Mesodermal cell (in vitro differentiated cells): ENCODE results near the gene BANP.
"Not testable (repeated sequence)": the region's sequence is repeated elsewhere in the genome, so short reads cannot be mapped to it uniquely, and the experiment has no call there.

Source experiments
- H3K27ac ChIP-seq: 2 replicates; pipeline ENCODE4 v1.7.0; 2013; ENCODE audit warnings: mild to moderate bottlenecking, low read depth, low read length, moderate library complexity; ENCODE audit not compliant: severe bottlenecking
- H3K36me3 ChIP-seq: 2 replicates; pipeline ENCODE4 v1.7.1; 2013; ENCODE audit warnings: mild to moderate bottlenecking, low read length, moderate library complexity; ENCODE audit not compliant: control insufficient read depth, insufficient read depth
- H3K4me1 ChIP-seq: one replicate; pipeline ENCODE4 v1.7.1; 2013; ENCODE audit warnings: mild to moderate bottlenecking, low read length; ENCODE audit not compliant: insufficient read depth, control insufficient read depth, poor library complexity, severe bottlenecking
- H3K4me3 ChIP-seq: 2 replicates; pipeline ENCODE4 v1.7.0; 2013; ENCODE audit warnings: low read length, control low read depth, mild to moderate bottlenecking; ENCODE audit not compliant: insufficient read depth, poor library complexity, severe bottlenecking; ENCODE audit errors: extremely low read depth
- H3K9me3 ChIP-seq: 2 replicates; pipeline ENCODE4 v1.7.1; 2013; ENCODE audit warnings: mild to moderate bottlenecking, low read length, moderate library complexity; ENCODE audit not compliant: control insufficient read depth
- WGBS, 2 experiments: methylation state at CpG; one replicate each; pipeline ENCODE4 v1.1.5; 2013; ENCODE audit warnings: missing lambda C conversion rate in 2 of 2; ENCODE audit not compliant: insufficient coverage in 2 of 2; 5-methylcytosine and 5-hydroxymethylcytosine counted together

BANP gene

DNA sequence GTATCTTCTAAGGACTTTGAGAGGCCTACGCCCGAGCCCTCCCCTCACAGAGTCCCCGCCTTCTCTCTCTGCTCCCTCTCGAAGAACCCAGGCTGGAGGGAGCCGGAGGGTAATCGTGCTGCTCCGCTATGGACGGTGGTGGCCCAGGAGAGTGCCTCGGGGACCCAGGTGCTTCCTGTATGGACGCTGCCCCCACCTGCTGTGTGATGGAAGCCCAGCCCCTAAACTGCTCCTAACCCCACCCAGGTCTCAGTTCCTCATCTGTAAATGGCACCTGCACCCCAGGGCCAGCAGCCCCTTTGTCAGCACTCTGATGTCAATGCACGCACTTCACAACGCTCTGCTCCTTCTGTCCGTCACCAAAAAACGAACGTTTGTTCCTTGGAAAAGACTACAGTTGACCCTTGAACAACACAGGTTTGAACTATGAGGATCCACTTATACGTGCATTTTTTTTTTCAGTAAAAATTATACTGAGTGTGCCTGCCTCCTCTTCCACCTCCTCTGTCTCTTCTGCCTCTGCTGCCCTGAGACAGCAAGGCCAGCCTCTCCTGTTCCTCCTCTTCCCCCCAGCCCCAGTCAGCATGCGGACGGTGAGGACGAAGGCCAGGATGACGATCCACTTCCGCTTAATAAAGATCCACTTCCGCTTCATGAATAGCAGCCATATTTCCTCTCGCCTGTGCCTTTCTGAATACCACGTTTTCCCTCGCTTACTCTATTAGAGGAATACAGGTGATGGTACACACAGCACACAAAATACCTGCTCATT is 118.3 kb downstream of the BANP start:
- Histone ChIP-seq H3K27ac (no peak overlapping the region), H3K36me3 (peaks cover 43% of the 10 kb centered on the region), H3K4me1 (no peaks in the 10 kb centered on the region), H3K9me3 (no peaks in the 10 kb centered on the region), H3K4me3 (no peak overlapping the region)
- WGBS, 2 experiments, result 94 to 96% methylated on average over 20 to 22 of the region's 25 CpGs

DNA sequence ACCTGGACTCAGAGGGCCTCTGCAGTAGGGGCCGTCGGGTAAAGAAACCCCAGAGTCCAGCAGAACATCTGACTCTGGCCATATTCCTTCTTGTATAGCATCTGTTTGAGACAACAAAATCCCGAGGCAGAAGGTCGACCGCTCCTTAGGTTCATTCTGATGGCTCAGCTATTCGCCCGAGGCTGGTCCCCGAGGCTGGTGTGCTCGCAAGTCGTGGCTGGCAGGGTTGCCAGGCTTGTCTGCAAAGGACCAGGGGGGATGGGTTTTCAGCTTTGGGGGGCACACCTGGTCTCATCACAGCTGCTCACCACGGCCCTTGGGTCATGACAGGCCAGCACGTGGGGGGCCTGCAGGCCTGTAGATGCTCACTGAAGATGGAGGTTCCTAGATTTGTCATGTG is 119.1 kb downstream of the BANP start:
- Histone ChIP-seq H3K27ac (no peak overlapping the region), H3K4me3 (no peak overlapping the region), H3K4me1 (no peaks in the 10 kb centered on the region), H3K36me3 (peaks cover 44% of the 10 kb centered on the region), H3K9me3 (no peaks in the 10 kb centered on the region)
- 90 to 95% methylated on average over 9 to 12 of the region's 12 CpGs for WGBS, 2 experiments

DNA sequence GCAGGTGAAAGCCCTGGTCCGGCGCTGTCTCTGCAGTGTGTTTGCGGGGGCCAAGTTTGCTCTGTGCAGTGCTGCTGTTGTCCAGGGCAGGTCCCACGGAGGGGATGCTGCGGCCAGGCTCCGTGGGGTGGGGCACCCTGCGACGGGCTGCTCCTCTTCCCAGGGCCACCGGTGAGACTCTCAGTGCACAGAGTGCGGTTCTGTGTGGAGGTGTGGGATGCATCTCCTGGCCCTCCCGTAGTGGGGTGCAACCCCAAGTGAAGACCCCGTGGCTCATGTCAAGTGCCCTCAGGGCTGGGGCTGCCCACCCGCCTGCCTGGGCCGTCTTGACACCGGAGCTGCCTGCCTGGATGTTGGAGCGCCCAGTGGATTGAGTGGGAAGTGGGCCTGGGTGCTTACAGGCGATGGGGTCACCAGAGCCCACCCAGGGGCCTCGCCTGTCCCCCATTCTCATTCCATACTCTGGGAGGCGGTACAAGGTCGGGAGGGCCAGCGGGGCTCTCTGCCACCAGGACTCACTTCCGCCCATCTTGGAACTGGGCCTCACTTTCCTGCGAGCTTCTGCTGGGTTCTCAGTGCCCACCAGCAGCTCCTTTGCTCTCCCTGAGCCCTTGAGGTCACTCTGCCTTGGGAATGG is 119.9 kb downstream of the BANP start:
- Histone ChIP-seq H3K9me3 (no peaks in the 10 kb centered on the region), H3K4me3 (no peak overlapping the region), H3K27ac (no peak overlapping the region), H3K36me3 (peaks cover 44% of the 10 kb centered on the region), H3K4me1 (no peaks in the 10 kb centered on the region)
- WGBS, 2 experiments, result 94 to 99% methylated on average over 12 to 15 of the region's 23 CpGs

DNA sequence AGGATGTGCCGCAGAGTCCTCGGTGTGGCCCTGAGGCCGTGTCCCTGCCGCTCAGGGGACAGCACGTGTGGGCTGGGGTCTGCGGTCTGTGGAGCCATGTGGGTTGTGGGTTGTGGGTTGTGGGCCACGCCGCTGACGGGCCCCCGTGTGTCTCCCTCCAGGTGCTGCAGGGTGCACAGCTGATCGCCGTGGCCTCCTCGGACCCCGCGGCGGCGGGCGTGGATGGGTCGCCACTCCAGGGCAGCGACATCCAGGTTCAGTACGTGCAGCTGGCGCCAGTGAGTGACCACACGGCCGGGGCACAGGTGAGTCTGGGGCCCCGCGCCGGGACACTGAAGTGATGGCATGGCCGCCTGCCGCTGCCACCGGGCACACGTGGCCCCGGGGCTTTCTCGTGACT is 120.7 kb downstream of the BANP start:
- no peak overlapping the region for H3K27ac ChIP-seq
- WGBS, 2 experiments, result 95 to 97% methylated on average over 29 to 33 of the region's 33 CpGs
- H3K36me3 ChIP-seq, result peaks cover 49% of the 10 kb centered on the region
- no peaks in the 10 kb centered on the region for H3K9me3 ChIP-seq
- H3K4me3 ChIP-seq, result no peak overlapping the region
- no peaks in the 10 kb centered on the region for H3K4me1 ChIP-seq

DNA sequence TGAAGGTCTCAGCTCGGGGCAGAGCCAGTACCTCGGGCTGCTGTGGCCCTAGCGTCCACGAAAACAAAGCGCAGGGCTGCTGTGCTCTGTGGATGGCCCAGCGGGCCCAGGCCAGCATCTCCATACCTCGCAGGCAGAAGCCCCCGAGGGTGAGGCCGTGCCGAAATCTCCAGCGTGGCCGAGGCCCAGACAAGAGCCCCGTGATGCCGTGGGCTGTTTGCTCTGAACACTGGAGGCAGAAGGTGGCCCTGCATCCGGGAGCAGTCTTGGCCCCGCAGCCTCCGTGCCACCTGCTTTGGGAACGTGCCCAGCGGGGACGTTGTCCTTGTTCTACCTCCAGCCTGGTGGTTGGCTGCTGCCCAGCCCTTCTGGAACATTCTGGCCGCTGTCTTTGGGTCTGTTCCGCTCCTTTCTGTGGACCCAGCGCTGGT is 121.4 kb downstream of the BANP start:
- Histone ChIP-seq H3K36me3 (peaks cover 48% of the 10 kb centered on the region), H3K4me3 (no peak overlapping the region), H3K9me3 (no peaks in the 10 kb centered on the region), H3K27ac (no peak overlapping the region), H3K4me1 (no peaks in the 10 kb centered on the region)
- WGBS, 2 experiments, result 93 to 96% methylated on average over 21 to 23 of the region's 23 CpGs

DNA sequence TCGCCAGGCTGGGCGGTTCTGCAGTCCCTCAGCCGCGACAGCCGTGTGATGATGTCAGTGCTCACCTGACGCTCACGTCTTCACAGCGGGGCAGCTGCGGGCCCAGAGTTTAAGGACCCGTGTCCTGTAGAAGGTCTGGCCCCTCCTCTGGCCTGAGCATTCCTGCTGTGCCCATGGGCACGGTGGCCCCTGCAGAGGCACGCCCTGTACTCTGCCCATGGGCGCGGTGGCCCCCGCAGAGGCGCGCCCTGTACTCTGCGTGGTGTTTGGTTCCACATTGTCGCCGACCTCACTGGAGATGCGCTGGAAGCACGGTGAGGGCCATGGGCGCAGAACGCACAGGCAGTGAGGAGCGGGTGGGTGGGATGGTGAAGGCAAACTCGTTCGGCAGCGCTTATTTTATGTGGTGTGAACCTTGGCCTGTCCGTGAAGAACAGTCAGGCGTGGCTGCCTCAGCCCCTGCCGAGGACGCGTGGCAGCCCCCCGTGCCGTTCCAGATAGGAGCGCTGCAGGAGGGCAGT is 122.0 kb downstream of the BANP start:
- Histone ChIP-seq H3K4me1 (no peaks in the 10 kb centered on the region), H3K27ac (no peak overlapping the region), H3K4me3 (no peak overlapping the region), H3K36me3 (peaks cover 48% of the 10 kb centered on the region), H3K9me3 (no peaks in the 10 kb centered on the region)
- WGBS, 2 experiments, result 96 to 97% methylated on average over 24 to 35 of the region's 36 CpGs

DNA sequence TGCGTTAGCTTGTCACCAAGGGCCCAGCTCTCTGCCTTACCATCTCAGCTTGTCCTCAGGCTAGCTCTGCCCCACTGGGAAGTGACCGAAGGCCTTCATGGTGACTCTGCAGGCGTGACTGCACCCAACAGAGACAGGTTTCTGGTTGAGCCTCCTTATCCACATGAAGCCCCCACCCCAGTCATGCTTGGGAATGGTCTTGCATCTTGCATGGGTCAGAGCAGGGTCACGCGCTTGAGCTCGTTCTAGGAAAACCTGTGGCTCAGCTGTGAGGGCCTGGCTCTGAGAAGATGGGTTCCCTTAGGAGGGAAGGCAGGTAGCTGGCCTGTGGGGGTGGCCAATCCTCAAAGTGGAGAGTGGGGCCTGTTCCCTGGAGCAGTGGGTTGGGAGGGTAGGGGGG is 122.8 kb downstream of the BANP start:
- Histone ChIP-seq H3K4me1 (no peaks in the 10 kb centered on the region), H3K27ac (no peak overlapping the region), H3K36me3 (peaks cover 53% of the 10 kb centered on the region), H3K4me3 (no peak overlapping the region), H3K9me3 (no peaks in the 10 kb centered on the region)
- WGBS, 2 experiments, result 95 to 96% methylated on average over 6 of the region's 6 CpGs

DNA sequence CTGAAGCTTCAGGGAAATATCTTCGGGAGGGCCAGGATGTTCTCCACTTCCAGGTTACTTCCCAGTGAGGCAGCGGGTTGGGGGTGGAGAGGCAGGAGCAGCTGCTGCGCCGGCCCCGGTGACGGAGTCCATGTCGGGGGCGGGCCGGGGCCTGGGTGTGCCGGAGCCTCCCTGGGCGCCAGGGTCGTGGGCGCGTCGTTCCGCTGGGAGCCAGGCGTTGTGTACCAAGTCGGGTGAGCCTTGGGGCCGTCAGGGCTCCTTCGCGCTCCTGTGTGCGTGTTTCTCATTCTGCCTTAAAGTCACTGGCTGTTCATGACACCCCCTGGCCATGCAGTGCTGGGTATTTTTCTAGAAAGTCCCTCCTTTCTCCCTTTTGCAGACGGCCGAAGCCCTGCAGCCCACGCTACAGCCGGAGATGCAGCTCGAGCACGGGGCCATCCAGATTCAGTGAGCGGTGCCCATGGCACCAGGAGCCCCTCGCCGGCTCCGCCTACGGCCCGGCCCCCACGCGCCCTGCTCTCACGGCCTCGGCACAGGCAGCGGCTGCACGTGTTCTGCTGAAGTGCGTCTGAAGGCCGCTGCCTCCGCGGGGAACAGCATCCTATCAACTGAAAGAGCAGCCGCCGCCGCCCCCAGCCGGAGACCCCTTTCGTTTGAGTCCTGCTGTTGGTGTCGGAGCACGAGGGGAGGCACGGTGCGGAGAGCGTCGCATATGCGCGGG is 125.1 kb downstream of the BANP start:
- Histone ChIP-seq H3K9me3 (no peaks in the 10 kb centered on the region), H3K27ac (no peak overlapping the region), H3K4me1 (no peaks in the 10 kb centered on the region), H3K36me3 (peaks cover 40% of the 10 kb centered on the region), H3K4me3 (no peak overlapping the region)
- WGBS, 2 experiments, result 94 to 95% methylated on average over 44 to 46 of the region's 57 CpGs

DNA sequence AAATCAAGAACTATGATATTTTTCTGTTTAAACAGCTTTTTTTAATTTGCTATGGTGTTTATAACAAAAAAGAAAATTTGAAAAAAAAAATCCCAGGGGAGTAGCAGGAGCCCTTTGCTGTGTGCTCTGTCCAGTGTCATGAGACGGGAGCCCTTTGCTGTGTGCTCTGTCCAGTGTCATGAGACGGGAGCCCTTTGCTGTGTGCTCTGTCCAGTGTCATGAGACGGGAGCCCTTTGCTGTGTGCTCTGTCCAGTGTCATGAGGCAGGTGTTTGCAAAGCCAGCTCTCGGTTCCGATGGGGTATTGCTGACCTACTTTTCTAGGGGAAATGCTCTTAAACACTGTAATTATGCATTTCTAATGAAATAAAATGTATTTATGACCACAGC is 125.7 kb downstream of the BANP start:
- not testable (repeated sequence) for H3K4me3 ChIP-seq, H3K9me3 ChIP-seq, H3K4me1 ChIP-seq, H3K27ac ChIP-seq
- 88 to 100% methylated on average over 3 to 5 of the region's 5 CpGs for WGBS, 2 experiments
- peaks cover 40% of the 10 kb centered on the region for H3K36me3 ChIP-seq

DNA sequence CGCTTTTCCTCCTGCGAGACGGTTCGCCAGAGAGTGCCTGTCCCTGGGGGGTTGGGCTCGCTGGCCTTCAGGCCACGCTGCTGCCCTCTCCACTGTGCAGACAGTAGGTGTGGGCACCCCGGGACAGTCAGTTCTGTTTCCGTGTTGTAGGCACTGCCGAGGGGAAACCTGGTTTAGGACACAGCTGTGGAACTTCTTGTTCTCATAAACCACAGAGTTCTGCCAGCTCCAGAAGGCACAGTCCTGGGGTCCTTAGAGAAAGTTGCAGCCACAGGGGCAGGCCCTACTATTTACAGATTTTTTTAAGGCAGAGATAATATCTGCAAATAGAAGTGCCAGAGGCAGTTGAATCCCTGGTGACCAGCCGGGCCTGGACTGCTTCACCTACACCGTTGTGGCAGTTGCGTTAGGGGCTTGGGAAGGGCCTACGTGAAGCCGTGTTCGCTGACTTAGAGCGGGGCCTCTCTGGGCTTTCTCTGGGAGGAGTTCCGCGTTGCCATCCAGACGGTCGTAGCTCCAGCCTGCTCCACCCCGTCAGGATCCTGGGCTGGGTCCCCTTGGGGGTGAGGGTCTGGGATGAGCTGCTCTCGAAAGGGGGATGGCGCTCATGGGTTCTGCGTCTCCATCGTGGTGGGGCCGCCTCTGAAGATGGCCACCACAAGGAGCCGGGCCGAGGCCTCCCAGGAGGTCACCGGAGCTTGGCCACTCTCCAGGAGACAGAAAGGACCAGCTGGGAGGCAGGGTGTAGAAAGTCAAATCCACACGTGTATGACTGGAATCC is 126.3 kb downstream of the BANP start:
- H3K4me1 ChIP-seq, result no peaks in the 10 kb centered on the region
- H3K27ac ChIP-seq, result no peak overlapping the region
- H3K36me3 ChIP-seq, result peaks cover 37% of the 10 kb centered on the region
- H3K4me3 ChIP-seq, result no peak overlapping the region
- no peaks in the 10 kb centered on the region for H3K9me3 ChIP-seq
- 93 to 94% methylated on average over 17 to 30 of the region's 30 CpGs for WGBS, 2 experiments
